ENCODE results near the gene FBL. TPM values are rescaled to one million over a fixed set of nuclear protein-coding genes. Genes with fewer than 3 reads are reported as not detected.
A peak's percentile ranks its signal among the peaks of the same experiment; 100 is the strongest.

FBL gene
- total RNA-seq, 2 experiments from 2014 or later, result 336 to 365 TPM

- H2AFZ ChIP-seq (ENCODE audit: low read length), result no peak overlapping the region
- CTCF ChIA-PET (ENCODE audit: unreplicated experiment), result no interaction called here
- H3K79me2 ChIP-seq (ENCODE audit: insufficient read depth, low read depth, low read length), result no peaks in the 10 kb centered on the region
- H3K9me3 ChIP-seq (ENCODE audit: low read length), result 0 out of 2 replicates have a peak, but pooled peaks cover 4% of the 10 kb centered on the region
- H3K36me3 ChIP-seq (ENCODE audit: insufficient read depth, low read length), result peaks cover 69% of the 10 kb centered on the region
- intact Hi-C loops (cut with micrococcal nuclease; ENCODE audit: unreplicated experiment), result no loop called here
- H3K4me3 ChIP-seq (ENCODE audit: low read depth, low read length, poor library complexity, severe bottlenecking), result no peak overlapping the region
- no peak overlapping the region for H3K27ac ChIP-seq (ENCODE audit: low read depth, low read length, poor library complexity, severe bottlenecking)
- no peaks in the 10 kb centered on the region for H4K20me1 ChIP-seq (ENCODE audit: insufficient read depth, low read length)
- no peaks in the 10 kb centered on the region for H3K9me2 ChIP-seq (ENCODE audit: insufficient read depth, low read length)
- no peak overlapping the region; the same call in 1 of the 2 replicates for H3K4me2 ChIP-seq (ENCODE audit: low read length)
- POLR2A ChIA-PET, result no interaction called here
- no TSS peak for BruUV-seq (replicated peaks)
- H3K4me1 ChIP-seq (ENCODE audit: insufficient read depth, low read length, poor library complexity, severe bottlenecking), result no peaks in the 10 kb centered on the region
- DNase-seq (ENCODE audit: low spot score), result peak; percentile 33
- TF ChIP-seq EZH2phosphoT487 (IDR thresholded peaks at IDR 0.05; ENCODE audit: borderline replicate concordance, low read depth, low read length) (no peak), CTCF (conservative IDR thresholded peaks at IDR 0.05; ENCODE audit: low read length) (no peak)
These were observed 21.8 kb downstream of the FBL start for GRCh38 chr19:39824143-39825092.

GRCh38 chr19:39823686-39824085 is 22.5 kb downstream of the FBL start:
- ChIA-PET CTCF (ENCODE audit: unreplicated experiment) (no interaction called here), POLR2A (no interaction called here)
- intact Hi-C loops (cut with micrococcal nuclease; ENCODE audit: unreplicated experiment), result no loop called here
- Histone ChIP-seq H3K4me3 (ENCODE audit: low read depth, low read length, poor library complexity, severe bottlenecking) (no peak overlapping the region), H4K20me1 (ENCODE audit: insufficient read depth, low read length) (no peaks in the 10 kb centered on the region), H3K4me2 (ENCODE audit: low read length) (no peak overlapping the region; the same call in 1 of the 2 replicates), H3K9me2 (ENCODE audit: insufficient read depth, low read length) (no peaks in the 10 kb centered on the region), H3K4me1 (ENCODE audit: insufficient read depth, low read length, poor library complexity, severe bottlenecking) (no peaks in the 10 kb centered on the region), H3K79me2 (ENCODE audit: insufficient read depth, low read depth, low read length) (no peaks in the 10 kb centered on the region), H3K27ac (ENCODE audit: low read depth, low read length, poor library complexity, severe bottlenecking) (no peak overlapping the region), H3K36me3 (ENCODE audit: insufficient read depth, low read length) (peaks cover 62% of the 10 kb centered on the region), H3K9me3 (ENCODE audit: low read length) (0 out of 2 replicates have a peak, but pooled peaks cover 4% of the 10 kb centered on the region), H2AFZ (ENCODE audit: low read length) (no peak overlapping the region)
- TF ChIP-seq CTCF (conservative IDR thresholded peaks at IDR 0.05; ENCODE audit: low read length) (no peak), EZH2phosphoT487 (IDR thresholded peaks at IDR 0.05; ENCODE audit: borderline replicate concordance, low read depth, low read length) (no peak)
- no TSS peak for BruUV-seq (replicated peaks)
- DNase-seq (ENCODE audit: low spot score), result no peak

- Histone ChIP-seq H3K4me1 (ENCODE audit: insufficient read depth, low read length, poor library complexity, severe bottlenecking) (no peaks in the 10 kb centered on the region), H4K20me1 (ENCODE audit: insufficient read depth, low read length) (no peaks in the 10 kb centered on the region), H3K4me2 (ENCODE audit: low read length) (no peak overlapping the region), H3K9me3 (ENCODE audit: low read length) (0 out of 2 replicates have a peak, but pooled peaks cover 4% of the 10 kb centered on the region), H3K36me3 (ENCODE audit: insufficient read depth, low read length) (peaks cover 34% of the 10 kb centered on the region), H3K79me2 (ENCODE audit: insufficient read depth, low read depth, low read length) (no peaks in the 10 kb centered on the region), H3K9me2 (ENCODE audit: insufficient read depth, low read length) (no peaks in the 10 kb centered on the region), H3K27ac (ENCODE audit: low read depth, low read length, poor library complexity, severe bottlenecking) (no peak overlapping the region), H2AFZ (ENCODE audit: low read length) (no peak overlapping the region), H3K4me3 (ENCODE audit: low read depth, low read length, poor library complexity, severe bottlenecking) (no peak overlapping the region)
- TF ChIP-seq EZH2phosphoT487 (IDR thresholded peaks at IDR 0.05; ENCODE audit: borderline replicate concordance, low read depth, low read length) (no peak), CTCF (conservative IDR thresholded peaks at IDR 0.05; ENCODE audit: low read length) (no peak)
- POLR2A ChIA-PET, result interaction anchor here (0.9 kb wide), 1 partner anchor 10 kb away, joined by 3 read pairs; no protein-coding TSS in a partner anchor
- DNase-seq (ENCODE audit: low spot score), result no peak
- intact Hi-C loops (cut with micrococcal nuclease; ENCODE audit: unreplicated experiment), result no loop called here
- BruUV-seq (replicated peaks), result no TSS peak
- CTCF ChIA-PET (ENCODE audit: unreplicated experiment), result interaction anchor here (0.5 kb wide), 1 partner anchor 51 kb away, joined by 3 read pairs; no protein-coding TSS in a partner anchor
These were observed 25.5 kb downstream of the FBL start for GRCh38 chr19:39820696-39821095.
